HG02642 (cell line): ENCODE data around the gene SMAD1.
A peak's percentile ranks its signal among the peaks of the same experiment; 100 is the strongest.

Experiments used
- ATAC-seq: cut with Tn5 transposase; IDR thresholded peaks from one replicate; pipeline ENCODE4 v1.9.1; 2021; ENCODE audit warnings: mild to moderate bottlenecking; ENCODE audit not compliant: unreplicated experiment, poor library complexity

SMAD1 gene

DNA sequence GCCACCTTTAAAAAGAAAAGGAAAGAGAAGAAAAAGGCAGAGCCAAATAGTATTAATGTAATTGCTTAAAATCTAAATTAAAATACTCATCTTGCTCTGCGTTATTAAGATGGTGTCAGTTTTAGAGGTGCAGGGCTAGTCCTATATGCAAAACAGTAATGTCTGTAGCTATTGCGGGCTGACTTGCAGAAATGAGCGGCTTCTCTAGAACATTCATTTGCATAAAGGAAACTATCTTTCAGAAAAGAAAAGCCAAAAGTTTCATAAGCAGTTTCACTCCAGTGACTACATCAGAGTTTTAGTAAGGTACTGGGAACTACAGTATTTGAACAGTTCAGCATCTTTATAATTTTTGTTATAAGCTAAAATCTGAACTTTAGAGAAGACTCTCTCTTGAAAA, 6.0 kb downstream of the SMAD1 start:
- ATAC-seq = peak; percentile 94

DNA sequence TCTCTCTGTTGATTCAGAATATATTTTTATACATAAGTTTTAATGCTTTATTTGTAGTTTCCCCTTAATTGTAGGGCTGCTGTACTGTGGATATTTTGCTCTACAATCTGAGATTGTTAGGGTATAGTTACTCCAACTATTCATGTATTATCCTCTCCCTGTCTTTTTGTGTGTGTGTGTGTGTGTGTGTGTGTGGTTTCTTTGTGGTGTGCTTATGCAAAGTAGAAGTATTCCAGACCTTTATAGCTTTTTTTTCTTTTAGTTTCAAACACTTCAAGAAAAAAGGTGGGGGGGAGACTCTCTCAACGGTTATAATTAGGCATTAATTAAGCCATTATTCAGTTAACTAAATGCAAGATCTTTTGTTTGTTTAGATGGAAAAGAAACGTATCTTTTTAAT, 6.7 kb downstream of the SMAD1 start:
- no peak for ATAC-seq

DNA sequence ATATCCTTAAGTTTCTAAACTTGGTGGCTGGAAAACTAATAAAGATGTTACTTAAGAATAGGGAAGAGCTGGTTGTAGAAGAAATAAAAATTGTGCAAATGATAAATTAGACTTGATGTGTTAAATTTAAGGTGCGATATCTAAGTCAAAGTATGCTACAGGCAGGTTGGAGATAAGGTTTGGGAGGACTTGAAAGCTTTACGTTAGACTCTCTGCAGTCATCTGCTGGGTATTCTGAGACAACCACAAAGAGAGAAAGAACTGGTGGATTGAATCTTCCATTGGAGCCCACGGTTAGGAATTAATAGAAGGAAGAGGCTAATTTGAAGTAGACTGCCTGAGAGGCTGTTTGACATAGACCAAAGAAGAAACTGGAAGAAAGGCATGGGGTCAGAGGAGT, 7.9 kb downstream of the SMAD1 start:
- no peak for ATAC-seq

DNA sequence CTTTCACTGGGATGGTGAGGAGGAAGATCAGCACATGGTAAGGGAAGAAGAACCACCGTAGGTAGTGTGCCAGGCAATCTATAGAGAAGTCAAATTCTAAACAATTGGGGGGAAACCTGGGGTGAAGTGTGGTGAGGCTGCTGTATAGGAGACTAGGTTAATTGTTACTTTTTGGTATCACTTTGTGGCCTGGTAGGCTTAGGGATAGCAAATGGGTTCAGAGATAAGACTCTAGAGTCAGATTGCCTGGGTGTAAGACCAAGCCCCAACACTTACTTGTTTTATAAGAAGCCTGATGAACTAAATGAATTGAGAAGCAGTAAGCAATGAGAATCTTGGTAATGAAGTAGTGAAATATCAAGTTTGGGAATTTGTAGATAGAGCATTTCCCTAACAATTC, 8.7 kb downstream of the SMAD1 start:
- no peak for ATAC-seq

DNA sequence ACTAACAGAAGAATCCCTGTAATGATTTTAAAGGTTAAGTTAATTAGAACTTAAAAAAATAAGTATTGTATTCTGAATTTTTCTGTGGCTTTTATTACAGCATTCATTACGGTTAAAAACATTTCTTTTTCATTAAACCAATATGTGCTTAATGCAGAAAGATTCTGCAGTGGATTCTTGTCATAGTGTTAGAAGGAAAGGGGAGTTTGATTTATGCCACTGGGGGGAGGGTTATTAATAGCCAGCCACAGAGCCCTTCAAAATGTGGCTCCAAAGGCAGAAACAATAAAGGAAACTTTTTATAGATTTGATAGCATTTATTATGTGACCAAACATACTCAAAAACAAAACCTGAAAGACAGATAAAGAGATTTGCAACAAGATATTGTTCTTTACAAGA, 9.1 kb downstream of the SMAD1 start:
- no peak for ATAC-seq

DNA sequence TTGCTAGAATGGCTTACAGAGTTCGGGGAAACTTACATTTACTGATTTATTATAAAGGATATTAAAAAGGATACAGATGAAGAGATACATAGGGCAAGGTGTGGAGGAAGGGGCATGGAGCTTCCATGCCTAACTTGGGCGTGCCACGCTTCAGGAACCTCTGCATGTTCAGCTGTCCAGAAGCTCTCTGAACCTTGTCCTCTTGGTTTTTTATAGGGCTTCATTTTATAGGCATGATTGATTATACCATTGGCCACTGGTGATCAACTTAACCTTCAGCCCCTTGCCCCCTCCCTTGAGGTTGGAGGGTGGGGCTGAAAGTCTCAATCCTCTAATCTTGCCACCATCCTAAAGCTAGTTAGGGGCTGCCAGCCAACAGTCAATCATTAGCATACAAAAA, 10.7 kb downstream of the SMAD1 start:
- no peak for ATAC-seq

DNA sequence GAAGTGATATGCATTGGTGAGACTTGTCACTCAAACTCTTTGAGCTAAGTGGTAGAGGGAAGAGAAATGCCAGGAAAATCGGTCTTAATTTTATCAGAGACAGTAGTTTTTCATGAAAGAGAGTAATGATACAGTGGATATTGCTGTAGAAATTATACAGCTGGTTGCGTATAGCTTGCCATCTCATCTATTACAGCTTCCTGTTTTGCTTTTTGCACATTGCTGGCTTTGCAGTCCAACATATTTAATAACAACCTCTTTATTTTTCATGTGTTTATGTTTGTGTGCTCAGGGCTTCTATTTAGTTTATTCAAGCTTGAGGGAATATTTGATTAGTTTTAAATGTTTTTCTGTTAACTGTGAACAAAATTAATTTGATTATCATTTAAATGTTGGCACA, 11.5 kb downstream of the SMAD1 start:
- ATAC-seq = no peak

DNA sequence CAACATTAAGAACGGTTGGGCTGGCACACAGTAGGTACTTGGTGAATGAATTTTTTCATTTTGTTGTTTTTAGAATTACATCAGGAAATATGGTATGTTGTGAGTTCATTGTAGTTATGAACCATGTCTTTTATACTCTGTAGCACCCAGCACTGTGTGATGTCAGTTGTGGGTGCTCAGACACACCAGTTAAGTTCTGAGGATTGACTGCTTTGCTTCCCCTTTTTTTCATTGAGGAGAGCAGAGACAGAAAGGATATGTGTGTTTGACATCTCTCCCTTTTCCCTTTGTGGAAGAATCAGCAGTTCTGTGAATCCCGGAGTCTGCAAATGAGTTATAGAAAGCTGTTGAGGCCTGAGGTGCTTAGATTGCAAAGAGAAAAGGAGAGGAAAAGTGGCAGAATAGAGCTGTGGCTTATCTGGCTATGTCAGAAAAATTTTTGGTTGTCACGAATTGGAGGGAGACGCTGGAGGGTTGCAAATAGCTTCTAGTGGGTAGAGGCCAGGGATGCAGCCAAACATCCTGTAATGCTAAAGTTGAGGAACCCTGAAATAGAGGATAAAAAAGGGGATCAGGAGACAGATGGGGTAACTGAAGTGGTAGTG, 13.1 kb downstream of the SMAD1 start:
- no peak for ATAC-seq

DNA sequence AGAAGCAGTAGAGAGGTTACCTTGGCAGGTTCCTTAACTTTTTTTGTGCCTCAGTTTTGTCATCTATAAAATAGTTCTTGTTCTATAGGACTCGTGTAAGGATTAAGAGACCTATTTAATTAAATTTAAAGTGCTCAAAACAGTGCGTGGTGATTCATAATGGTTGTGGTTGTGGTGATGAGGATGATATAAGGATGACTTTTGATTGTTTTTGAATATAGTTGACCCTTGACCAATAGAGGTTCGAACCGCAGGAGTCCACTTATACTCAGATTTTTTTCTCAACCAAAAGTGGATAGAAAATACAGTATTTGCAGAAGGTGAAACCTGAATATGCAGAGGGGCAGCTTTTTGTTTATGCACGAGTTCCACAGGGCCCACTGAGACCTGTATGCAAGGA, 14.6 kb downstream of the SMAD1 start:
- ATAC-seq = no peak

DNA sequence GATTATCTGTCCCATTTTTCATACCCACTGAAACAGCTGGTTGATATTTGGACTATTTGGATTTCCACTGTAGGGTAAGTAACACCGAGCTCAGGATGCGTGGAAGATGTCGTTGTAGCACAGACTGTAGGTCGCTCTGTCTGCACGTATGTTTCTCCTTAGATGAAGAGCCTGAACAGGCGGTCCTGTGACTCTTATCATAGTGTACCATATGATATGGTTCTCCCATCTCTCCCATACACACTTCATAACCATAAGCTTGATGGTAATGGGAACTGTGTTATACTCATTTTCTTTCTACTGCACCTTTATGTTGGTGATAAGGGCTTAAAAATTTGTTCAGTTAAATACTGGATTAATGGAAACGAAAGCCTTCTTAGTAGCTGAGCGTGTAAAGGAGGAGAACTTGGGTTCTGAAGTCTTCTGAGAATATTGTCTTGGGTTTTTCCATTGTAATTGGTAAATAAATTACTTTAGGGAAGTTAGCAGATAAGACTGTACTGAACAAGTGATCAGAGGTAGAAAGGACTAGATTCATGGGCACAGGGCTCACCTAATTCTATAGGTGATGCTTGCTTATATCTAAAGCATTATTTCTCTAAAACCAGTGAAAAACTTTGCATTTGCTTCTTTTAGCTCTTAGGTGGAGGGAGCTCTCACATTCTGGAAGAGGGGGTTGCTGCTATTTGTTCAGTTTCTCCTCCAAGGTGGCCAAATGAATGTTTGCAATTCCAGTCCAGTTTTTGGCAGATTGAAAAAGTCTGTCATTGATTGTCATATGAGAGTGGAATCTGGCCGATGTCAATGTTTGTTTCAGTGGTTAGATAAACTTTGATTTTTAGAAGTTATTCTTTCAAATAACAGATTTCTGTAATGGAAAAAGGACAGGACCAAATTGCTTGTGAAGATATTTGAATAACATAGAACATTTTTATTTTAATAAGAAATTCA, 15.8 kb downstream of the SMAD1 start:
- ATAC-seq = no peak

DNA sequence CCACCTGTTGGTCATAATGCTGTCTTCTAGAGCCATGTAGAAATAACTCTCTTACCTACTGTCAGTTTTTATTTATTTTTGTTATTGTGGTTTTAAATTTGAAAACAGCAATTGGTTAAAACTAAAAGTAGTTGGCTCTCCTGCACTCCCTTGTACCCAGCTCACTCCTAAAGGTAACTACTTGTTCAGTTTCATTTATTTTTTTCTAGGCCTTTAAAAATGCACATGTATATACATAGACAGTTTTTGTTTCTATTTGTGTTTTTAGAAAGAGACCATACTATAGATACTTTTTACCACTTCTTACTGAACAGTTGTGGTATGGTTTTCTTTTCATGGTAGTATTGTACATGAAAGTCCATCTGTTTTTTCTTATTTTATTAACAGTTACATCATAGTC, 16.8 kb downstream of the SMAD1 start:
- peak; percentile 73 for ATAC-seq

DNA sequence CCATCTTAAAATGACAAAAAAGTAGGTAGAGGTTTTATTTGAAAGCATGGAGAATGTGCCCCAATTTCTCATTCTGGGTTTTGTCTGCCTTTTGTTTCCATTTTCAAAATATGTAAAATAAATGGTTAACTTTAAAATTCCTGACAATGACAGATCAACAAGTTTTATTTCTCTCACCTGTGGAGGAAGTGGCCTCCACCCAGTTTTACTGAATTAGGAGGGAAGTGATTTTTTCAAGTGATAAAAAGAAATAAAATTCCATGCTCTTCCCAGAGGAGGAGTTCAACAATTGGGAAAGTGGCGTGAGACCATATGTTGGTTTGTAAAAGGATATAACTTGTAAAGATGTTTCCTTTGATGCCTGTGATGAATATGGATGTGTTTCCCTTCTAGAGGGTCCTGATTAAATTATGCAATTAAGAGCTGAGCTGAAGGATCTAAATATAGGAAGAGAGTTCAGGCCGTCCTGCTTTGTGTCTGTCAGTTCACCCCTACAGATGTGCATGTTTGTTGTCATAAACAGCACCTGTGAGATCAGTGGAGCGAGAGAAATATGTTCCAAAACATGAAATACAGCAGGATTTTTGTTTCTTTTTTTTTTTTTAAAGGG, 19.5 kb downstream of the SMAD1 start:
- peak; percentile 61 for ATAC-seq

DNA sequence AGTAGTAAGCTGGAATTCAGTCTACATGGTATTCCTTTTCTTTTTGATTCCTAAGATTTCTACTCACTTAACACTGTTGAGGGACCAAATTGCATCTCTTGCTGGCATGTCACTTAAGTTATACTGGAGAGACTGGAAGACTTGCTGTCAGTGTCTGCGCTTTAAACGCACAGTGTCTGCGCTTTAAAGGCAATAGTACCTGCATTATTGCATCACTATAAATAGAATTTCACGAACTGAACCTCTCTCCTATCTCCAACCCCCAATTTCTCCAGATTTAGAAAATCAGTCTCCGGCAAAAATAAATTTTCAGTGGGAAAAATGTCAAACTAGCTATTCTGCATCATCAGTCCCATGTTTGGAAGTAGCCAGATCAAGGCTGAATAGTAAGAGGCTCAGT, 21.2 kb downstream of the SMAD1 start:
- ATAC-seq = no peak

DNA sequence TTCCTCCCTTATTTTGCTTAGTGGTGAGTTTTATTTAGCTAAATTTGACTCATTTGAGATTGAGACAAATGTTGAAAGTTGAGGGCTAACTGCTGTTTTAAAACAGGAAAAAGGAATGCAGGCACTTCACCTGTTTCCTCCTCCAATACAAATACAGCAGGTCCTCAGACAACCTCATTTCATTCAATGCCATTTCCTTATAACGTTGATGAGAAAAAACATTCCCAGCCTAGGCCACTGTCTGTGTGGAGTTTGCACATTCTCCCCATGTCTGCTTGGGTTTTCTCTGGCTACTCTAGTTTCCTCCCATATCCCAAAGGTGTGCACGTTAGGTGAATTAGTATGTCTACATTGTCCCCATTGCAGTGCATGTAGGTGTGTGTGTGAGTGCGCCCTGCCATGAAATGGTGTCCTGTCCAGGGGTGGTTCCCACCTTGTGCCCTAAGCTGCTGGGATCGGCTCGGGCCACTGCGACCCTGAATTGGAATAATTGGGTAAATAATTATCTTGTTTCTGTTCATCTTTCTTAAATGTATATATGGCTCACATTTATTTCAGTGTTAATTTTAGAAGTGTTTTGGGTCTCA, 21.9 kb downstream of the SMAD1 start:
- ATAC-seq = no peak

DNA sequence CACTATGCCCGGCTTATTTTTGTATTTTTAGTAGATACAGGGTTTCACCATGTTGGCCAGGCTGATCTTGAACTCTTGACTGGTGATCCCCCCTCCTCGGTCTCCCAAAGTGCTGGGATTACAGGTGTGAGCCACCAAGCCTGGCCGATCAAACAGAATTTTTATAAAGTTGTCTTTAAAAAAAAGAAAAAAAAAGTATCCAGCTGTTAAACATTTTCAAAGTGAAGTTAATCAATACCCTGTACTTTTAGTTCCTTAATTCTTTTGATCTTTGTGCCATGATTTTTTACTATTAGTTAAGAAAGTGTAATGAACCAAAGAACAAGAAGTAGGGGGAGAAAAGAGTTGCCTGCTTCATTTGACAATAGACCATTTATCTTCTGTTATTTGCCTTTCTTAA, 24.3 kb downstream of the SMAD1 start:
- ATAC-seq = no peak

DNA sequence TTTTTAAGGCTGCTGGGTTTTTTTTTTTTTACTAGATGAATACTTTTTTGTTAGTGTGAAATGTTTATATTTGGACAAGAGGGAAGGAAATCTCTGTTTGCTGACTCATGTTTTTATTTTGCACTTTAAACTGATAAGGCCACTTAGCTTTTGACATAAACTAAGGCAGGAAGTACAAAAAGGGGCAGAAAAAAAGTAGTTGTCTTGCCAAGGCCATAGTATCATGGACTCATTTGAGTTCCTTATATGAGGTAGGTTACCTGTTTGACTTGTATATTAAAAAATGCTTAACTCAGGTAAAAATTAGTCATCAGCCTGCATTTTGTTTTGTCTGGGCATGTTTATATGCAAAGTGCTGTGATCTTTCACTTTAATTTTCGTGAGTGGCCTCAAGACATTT, 26.0 kb downstream of the SMAD1 start:
- ATAC-seq = no peak

DNA sequence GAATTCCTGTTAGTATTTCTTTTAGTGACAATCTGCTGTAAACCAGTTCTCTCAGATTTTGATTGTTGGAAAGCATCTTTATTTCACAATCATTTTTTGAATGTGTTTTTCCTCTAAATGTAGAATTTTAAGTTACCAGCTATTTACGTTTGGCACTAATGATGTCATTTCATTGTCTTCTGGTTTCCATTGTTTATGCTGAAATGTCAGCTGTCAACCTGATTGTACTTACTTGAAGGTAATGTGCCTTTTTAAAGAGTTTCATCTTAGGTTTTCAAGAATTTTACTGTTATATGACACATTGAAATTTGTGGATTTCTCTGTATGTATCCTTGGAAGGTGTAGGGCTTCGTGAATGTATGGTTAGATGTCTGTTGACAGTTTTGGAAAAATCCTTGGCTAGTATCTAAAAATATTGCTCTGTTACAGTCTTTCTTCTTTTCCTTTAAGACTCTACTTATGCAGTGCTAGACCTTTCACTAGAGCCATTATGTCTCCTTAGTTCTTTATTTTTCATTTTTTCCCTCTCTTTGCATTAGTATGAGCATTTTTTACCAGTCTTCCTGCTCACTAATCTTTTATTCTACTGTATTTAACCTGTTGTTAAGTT, 30.4 kb downstream of the SMAD1 start:
- no peak for ATAC-seq

DNA sequence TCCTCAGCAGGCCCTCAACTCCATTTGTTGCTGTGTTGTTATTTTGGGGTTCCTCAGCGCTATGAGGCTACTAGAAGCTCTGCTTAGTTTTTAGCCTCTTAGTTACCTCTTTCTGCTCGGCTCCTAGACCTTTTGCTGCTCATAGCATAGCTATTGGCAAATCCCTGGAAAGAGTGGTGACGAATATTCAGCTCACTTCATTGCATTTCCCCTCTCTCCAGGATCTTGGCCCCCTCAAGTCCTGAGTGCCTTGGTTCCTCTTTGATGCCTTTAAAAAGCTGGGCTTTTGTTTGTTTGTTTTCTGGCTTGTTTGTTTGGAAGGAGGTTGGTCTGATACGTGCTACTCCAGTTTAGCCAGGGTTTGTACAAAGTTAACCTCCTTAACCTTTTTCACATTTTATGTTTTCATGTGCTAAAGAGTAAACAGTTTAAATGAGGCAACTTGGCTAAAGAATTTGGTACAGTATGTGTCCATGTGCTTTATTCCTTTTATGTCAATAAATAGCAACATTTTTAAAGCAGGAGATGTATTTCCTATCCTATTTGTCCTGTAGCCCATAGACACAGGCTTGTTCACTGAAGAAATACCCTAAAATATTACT, 31.5 kb downstream of the SMAD1 start:
- ATAC-seq = no peak

DNA sequence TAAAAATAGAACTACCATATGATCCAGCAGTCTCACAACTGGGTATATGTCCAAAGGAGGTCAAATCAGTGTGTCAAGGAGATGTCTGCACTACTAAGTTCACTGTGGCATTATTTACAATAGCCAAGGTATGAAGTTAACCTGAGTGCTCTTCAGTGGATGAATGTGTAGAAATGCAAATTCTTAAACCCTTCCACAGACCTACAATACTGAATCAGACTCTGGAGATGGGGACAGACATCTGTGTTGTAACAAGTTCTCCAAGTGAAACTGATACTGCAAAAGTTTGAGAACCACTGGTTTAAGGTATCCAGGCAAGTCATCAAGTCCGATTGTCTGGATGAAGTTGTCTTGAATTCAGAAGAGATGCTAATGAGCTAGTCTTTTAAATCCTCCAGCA, 38.5 kb downstream of the SMAD1 start:
- ATAC-seq = no peak

DNA sequence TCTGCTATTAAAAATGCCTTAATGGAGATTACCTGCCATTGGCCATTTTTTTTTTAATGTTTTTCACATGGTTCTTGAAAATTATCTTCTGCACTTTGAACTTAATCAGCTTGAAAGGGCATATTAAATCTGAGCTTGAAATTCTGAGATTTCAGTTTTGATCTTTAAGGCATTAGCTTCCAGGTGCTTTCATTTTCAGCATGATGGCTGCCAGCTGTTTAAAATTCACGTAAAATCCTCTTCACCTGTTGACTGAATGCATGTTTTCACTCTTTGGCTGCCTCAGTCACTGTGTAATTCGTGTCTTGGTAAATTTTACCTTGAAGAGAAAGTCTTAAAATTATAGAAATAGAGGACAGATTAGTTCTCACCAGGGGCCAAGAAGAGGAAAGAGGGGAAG, 39.6 kb downstream of the SMAD1 start:
- peak; percentile 43 for ATAC-seq
